PC-9 (cell line): ENCODE results near the gene MLC1. TPM values are rescaled to one million over a fixed set of nuclear protein-coding genes. Genes with fewer than 3 reads are reported as not detected.

Experiments
- Bru-seq: library from RNA; stranded (reverse); fragments of 400-500 nt; gene quantifications from one replicate; lab custom pipeline; 2021; lab: Mats Ljungman, UMichigan
- BruChase-seq, 2 experiments: library from RNA; stranded (reverse); fragments of 400-500 nt; gene quantifications; one replicate each; lab custom pipeline; 2021; lab: Mats Ljungman, UMichigan
- BruUV-seq: library from RNA; stranded (reverse); fragments of 400-500 nt; replicated peaks from 2 replicates; lab custom pipeline; 2021; lab: Mats Ljungman, UMichigan
- CTCF ChIA-PET: fragments of 300-600 bp; sonication (Branson Sonifier 250); formaldehyde crosslinking; loops from one replicate; lab custom pipeline; 2022; ENCODE audit warnings: antibody characterized with exemption; lab: Charles Lee
- POLR2A ChIA-PET: fragments of 300-600 bp; sonication (Branson Sonifier 250); formaldehyde crosslinking; loops from one replicate; lab custom pipeline; 2022; ENCODE audit warnings: antibody characterized with exemption; ENCODE audit not compliant: unreplicated experiment; lab: Charles Lee
- DNase-seq, 2 experiments: peaks; one replicate each; pipeline versions ENCODE4 v3.0.0 to v3.0.0-alpha.2; 2015 to 2022; ENCODE audit warnings: mixed read lengths in 1 of 2
- H2AFZ ChIP-seq: fragments of 200-600 bp; sonication (generic); 2 replicates; pipeline ENCODE4 v1.8.1; 2017; ENCODE audit warnings: antibody characterized with exemption
- H3F3A ChIP-seq: fragments of 200-600 bp; sonication (generic); 2 replicates; pipeline ENCODE4 v1.8.1; 2017; ENCODE audit warnings: antibody characterized with exemption, mild to moderate bottlenecking, low read depth; ENCODE audit not compliant: insufficient read depth
- H3K27ac ChIP-seq: fragments of 200-600 bp; sonication (generic); 2 replicates; pipeline ENCODE4 v1.6.1; 2016; ENCODE audit warnings: mixed run types
- H3K27me3 ChIP-seq: fragments of 200-600 bp; sonication (generic); 2 replicates; pipeline ENCODE4 v1.6.1; 2016; ENCODE audit warnings: low read depth, mixed run types; ENCODE audit not compliant: insufficient read depth
- H3K36me3 ChIP-seq: fragments of 200-600 bp; sonication (generic); 2 replicates; pipeline ENCODE4 v1.6.1; 2016; ENCODE audit warnings: low read depth, mixed run types
- H3K4me1 ChIP-seq: fragments of 200-600 bp; sonication (generic); replicated peaks from 2 replicates; pipeline ENCODE4 v1.6.1; 2016; ENCODE audit warnings: mixed run types; ENCODE audit not compliant: insufficient read depth
- H3K4me2 ChIP-seq: fragments of 200-600 bp; sonication (generic); 2 replicates; pipeline ENCODE4 v1.6.1; 2017; ENCODE audit warnings: mixed run types
- H3K4me3 ChIP-seq: fragments of 200-600 bp; sonication (generic); 2 replicates; pipeline ENCODE4 v1.6.1; 2016; ENCODE audit warnings: mixed run types
- H3K79me2 ChIP-seq: fragments of 200-600 bp; sonication (generic); 2 replicates; pipeline ENCODE4 v1.6.1; 2017; ENCODE audit warnings: low read depth, mixed run types
- H3K9me2 ChIP-seq: fragments of 200-600 bp; sonication (generic); 2 replicates; pipeline ENCODE4 v1.8.1; 2017; ENCODE audit warnings: mild to moderate bottlenecking; ENCODE audit not compliant: insufficient read depth
- H3K9me3 ChIP-seq: fragments of 200-600 bp; sonication (generic); 2 replicates; pipeline ENCODE4 v1.8.1; 2016; ENCODE audit warnings: low read depth; ENCODE audit not compliant: insufficient read depth
- H4K20me1 ChIP-seq: fragments of 200-600 bp; sonication (generic); 2 replicates; pipeline ENCODE4 v1.8.1; 2017; ENCODE audit not compliant: insufficient read depth
- CTCF ChIP-seq: fragments of 200-600 bp; sonication (generic); conservative IDR thresholded peaks from 2 replicates; pipeline ENCODE4 v1.6.1; 2017; ENCODE audit warnings: mixed run types, antibody characterized with exemption, mild to moderate bottlenecking, moderate library complexity
- EZH2 ChIP-seq: fragments of 200-600 bp; sonication (generic); IDR thresholded peaks from 2 replicates; pipeline ENCODE4 v1.8.0; 2017; ENCODE audit warnings: antibody characterized with exemption, low read depth
- intact Hi-C: fragments of 100-400 bp; cut with micrococcal nuclease; formaldehyde crosslinking; loops from one replicate; pipeline ENCODE4 v1.10.0; 2022; ENCODE audit not compliant: unreplicated experiment
- long read RNA-seq: library from polyadenylated mRNA; stranded (forward); transcript quantifications from one replicate; pipeline ENCODE4 v2.0.0, GENCODE V29; 2022
- total RNA-seq: library from RNA; stranded (reverse); gene quantifications from 2 replicates; pipeline ENCODE4 v1.2.3, GENCODE V29; 2021

Gene MLC1
- total RNA-seq (not detected in 2 replicates), Bru-seq, nascent RNA (not detected), BruChase-seq, experiment 1, labeled RNA remaining after a 2-hour chase (percentile 3 among the genes with signal in this experiment), BruChase-seq, experiment 2, labeled RNA remaining after a 6-hour chase (percentile 4 among the genes with signal in this experiment)
- long read RNA-seq, result 0 reads

DNA sequence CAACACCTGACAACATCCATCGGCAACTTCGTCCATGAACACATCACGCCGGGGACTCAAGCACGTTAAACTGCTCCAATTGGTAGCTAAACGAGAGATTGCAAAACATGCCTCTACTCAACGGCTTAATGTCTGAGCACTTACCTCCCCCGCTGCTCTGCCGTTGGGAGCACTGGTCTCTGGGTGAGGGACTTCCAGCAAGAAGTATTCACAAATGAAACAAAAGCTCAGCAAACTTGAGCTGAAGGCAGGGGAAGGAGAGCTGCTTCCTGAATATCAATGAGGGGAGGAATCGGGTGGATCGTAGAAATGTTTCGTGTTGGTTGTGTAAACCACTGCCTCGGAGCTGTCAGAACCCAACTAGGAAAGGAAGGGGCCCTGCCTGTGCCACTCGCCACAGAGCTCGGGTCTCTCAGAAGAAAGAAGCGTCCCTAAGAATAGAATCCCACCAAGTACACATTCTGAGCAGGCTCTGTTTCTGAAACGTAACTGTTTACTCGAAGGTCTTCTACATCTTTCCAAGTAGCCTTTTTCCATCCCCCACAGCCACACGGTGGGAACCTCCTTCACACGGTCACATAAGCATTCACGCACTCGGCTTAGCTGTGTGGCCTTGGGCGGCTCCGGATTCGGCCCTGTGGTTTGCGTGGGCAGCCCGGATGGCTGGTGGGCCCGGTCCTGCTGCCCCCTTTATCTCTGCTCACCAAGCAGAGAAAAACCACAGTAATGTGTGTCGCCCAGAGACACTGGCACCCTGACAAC lies at the start of gene MLC1:
MLC1 (minus strand) TSS at position 216 of the 762 bp plus-strand sequence. CDS start 524 bp downstream, outside the sequence.
- H3K4me2 ChIP-seq, result no peak within 1 kb of the TSS
- no peak within 1 kb of the TSS for H2AFZ ChIP-seq
- DNase-seq, result no peak
- BruUV-seq, result no TSS peak
- intact Hi-C loops, result no loop called here
- H3K36me3 ChIP-seq, result no peaks in the 10 kb centered on the region
- H3K27me3 ChIP-seq, result peaks cover 21% of the 10 kb centered on the region
- TF ChIP-seq CTCF (no peak), EZH2 (no peak)
- no peaks in the 10 kb centered on the region for H3K9me2 ChIP-seq
- POLR2A ChIA-PET, result interaction anchor here (0.5 kb wide), 1 partner anchor 9 kb away, joined by 4 read pairs; no protein-coding TSS in a partner anchor
- H3K9me3 ChIP-seq, result no peaks in the 10 kb centered on the region
- CTCF ChIA-PET, result no interaction called here
- H3K79me2 ChIP-seq, result no peaks in the 10 kb centered on the region
- H4K20me1 ChIP-seq, result no peaks in the 10 kb centered on the region
- H3K27ac ChIP-seq, result no peak within 1 kb of the TSS
- no peaks in the 10 kb centered on the region for H3K4me1 ChIP-seq
- no peak within 1 kb of the TSS for H3K4me3 ChIP-seq
- no peaks in the 10 kb centered on the region for H3F3A ChIP-seq

- Histone ChIP-seq H3K9me2 (no peaks in the 10 kb centered on the region), H3K4me3 (no peak overlapping the region), H3K9me3 (0 out of 2 replicates have a peak, but pooled peaks cover 5% of the 10 kb centered on the region), H3K36me3 (no peaks in the 10 kb centered on the region), H2AFZ (no peak overlapping the region), H3K79me2 (no peaks in the 10 kb centered on the region), H3F3A (no peaks in the 10 kb centered on the region), H3K27me3 (peaks cover 33% of the 10 kb centered on the region), H4K20me1 (no peaks in the 10 kb centered on the region), H3K4me1 (no peaks in the 10 kb centered on the region), H3K27ac (no peak overlapping the region), H3K4me2 (no peak overlapping the region)
- ChIA-PET POLR2A (no interaction called here), CTCF (no interaction called here)
- intact Hi-C loops, result no loop called here
- DNase-seq, result no peak
- no peak for TF ChIP-seq EZH2
- TF ChIP-seq CTCF, result no peak
- BruUV-seq, result no TSS peak
Measured at GRCh38 chr22:50134481-50134880, 49.3 kb upstream of the MLC1 start.

DNA sequence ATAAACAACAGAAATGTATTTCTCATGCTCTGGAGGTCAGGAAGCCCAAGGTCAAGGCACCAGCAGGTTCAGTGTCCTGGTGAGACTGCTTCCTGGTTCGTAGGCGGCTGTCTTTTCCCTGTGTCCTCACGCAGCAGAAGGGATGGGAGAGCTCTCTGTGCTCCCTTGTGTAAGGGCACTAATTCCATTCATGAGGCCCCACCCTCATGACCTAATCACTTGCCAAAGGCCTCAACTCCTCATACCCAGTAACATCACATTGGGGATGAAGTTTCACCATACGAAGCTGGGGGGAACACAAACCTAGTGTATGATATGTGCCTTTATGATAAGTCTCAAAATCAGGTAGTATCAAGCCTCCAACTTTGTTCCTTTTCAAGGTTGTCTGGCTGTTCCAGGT lies 46.7 kb upstream of the MLC1 start:
- Histone ChIP-seq H3K9me2 (no peaks in the 10 kb centered on the region), H3K4me1 (no peaks in the 10 kb centered on the region), H3K27ac (no peak overlapping the region), H3K79me2 (no peaks in the 10 kb centered on the region), H3F3A (no peaks in the 10 kb centered on the region), H3K4me2 (no peak overlapping the region), H4K20me1 (no peaks in the 10 kb centered on the region), H3K9me3 (0 out of 2 replicates have a peak, but pooled peaks cover 5% of the 10 kb centered on the region), H2AFZ (no peak overlapping the region), H3K36me3 (no peaks in the 10 kb centered on the region), H3K4me3 (no peak overlapping the region), H3K27me3 (peaks cover 58% of the 10 kb centered on the region)
- intact Hi-C loops, result no loop called here
- ChIA-PET POLR2A (no interaction called here), CTCF (no interaction called here)
- BruUV-seq, result no TSS peak
- no peak for DNase-seq
- no peak for TF ChIP-seq EZH2
- TF ChIP-seq CTCF, result no peak
